BLaER1 (cell line): Measurements from ENCODE around the gene NAT16.
A peak's percentile ranks its signal among the peaks of the same experiment; 100 is the strongest.

ENCODE experiments used
- H3K27ac ChIP-seq: shearing (Covaris generic); formaldehyde crosslinking; 2 replicates; pipeline ENCODE4 v1.8.1; 2022
- H3K27me3 ChIP-seq: shearing (Covaris generic); formaldehyde crosslinking; 2 replicates; pipeline ENCODE4 v1.8.1; 2022
- H3K36me3 ChIP-seq: shearing (Covaris generic); formaldehyde crosslinking; 2 replicates; pipeline ENCODE4 v1.8.1; 2022
- H3K4me1 ChIP-seq: shearing (Covaris generic); formaldehyde crosslinking; 2 replicates; pipeline ENCODE4 v1.8.1; 2022
- H3K4me2 ChIP-seq: shearing (Covaris generic); formaldehyde crosslinking; 2 replicates; pipeline ENCODE4 v1.8.1; 2022
- H3K4me3 ChIP-seq: shearing (Covaris generic); formaldehyde crosslinking; 2 replicates; pipeline ENCODE4 v1.8.1; 2022
- H3K9ac ChIP-seq: shearing (Covaris generic); formaldehyde crosslinking; 2 replicates; pipeline ENCODE4 v1.8.1; 2022
- H3K9me3 ChIP-seq: shearing (Covaris generic); formaldehyde crosslinking; 2 replicates; pipeline ENCODE4 v1.8.1; 2022
- H4K20me1 ChIP-seq: shearing (Covaris generic); formaldehyde crosslinking; 2 replicates; pipeline ENCODE4 v1.8.1; 2022
- Cebpa-rat ChIP-seq: shearing (Covaris generic); IDR thresholded peaks from 2 replicates; pipeline ENCODE4 v1.8.1; 2022

Gene NAT16

GRCh38 chr7:101166909-101167644, 13.0 kb downstream of the NAT16 start:
- H3K4me1 ChIP-seq: peaks cover 87% of the 10 kb centered on the region
- peaks cover 63% of the 10 kb centered on the region for H4K20me1 ChIP-seq
- H3K27me3 ChIP-seq: peaks cover 80% of the 10 kb centered on the region
- H3K9ac ChIP-seq: no peak overlapping the region
- peaks cover under 1% of the 10 kb centered on the region; the same call in 1 of the 2 replicates for H3K9me3 ChIP-seq
- TF ChIP-seq Cebpa-rat: no peak
- H3K36me3 ChIP-seq: no peaks in the 10 kb centered on the region
- H3K4me2 ChIP-seq: peak overlapping the region; percentile 100
- no peak overlapping the region for H3K27ac ChIP-seq
- peak overlapping the region; percentile 49 for H3K4me3 ChIP-seq

DNA sequence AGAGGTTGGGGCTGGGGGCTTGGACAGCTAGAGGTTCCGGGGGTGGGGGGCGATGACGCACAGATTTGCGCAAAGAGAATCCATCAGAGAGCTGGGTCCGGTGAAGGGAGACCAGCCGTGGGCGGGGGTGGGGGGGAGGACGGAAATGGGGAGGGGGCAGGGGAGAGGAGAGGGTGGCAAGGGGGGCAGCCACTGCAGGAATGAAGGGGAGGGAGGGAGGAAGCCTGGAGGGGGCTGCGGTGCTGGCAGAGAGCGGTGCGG, 13.5 kb downstream of the NAT16 start:
- Histone ChIP-seq H3K4me2 (peak overlapping the region; percentile 100), H3K27me3 (peaks cover 75% of the 10 kb centered on the region), H3K9me3 (no peaks in the 10 kb centered on the region), H4K20me1 (peaks cover 63% of the 10 kb centered on the region), H3K27ac (no peak overlapping the region), H3K36me3 (no peaks in the 10 kb centered on the region), H3K4me1 (peaks cover 87% of the 10 kb centered on the region), H3K9ac (no peak overlapping the region), H3K4me3 (peak overlapping the region; percentile 49)
- no peak for TF ChIP-seq Cebpa-rat

- peaks cover 87% of the 10 kb centered on the region for H3K4me1 ChIP-seq
- peaks cover 62% of the 10 kb centered on the region for H4K20me1 ChIP-seq
- no peak overlapping the region for H3K9ac ChIP-seq
- H3K36me3 ChIP-seq: no peaks in the 10 kb centered on the region
- H3K27ac ChIP-seq: no peak overlapping the region
- H3K4me3 ChIP-seq: peak overlapping the region; percentile 71
- peak overlapping the region; percentile 100 for H3K4me2 ChIP-seq
- peaks cover 71% of the 10 kb centered on the region for H3K27me3 ChIP-seq
- no peaks in the 10 kb centered on the region for H3K9me3 ChIP-seq
- no peak for TF ChIP-seq Cebpa-rat
These were observed 14.0 kb downstream of the NAT16 start for GRCh38 chr7:101165958-101166647.

GRCh38 chr7:101165075-101165957, 14.8 kb downstream of the NAT16 start, which contains the start of gene VGF:
VGF (minus strand) TSS chr7:101165569; CDS start chr7:101164843, 726 bp downstream.
- Histone ChIP-seq H3K9ac (no peak within 1 kb of the TSS), H3K27me3 (peaks cover 63% of the 10 kb centered on the region), H3K4me3 (peak within 1 kb of the TSS; percentile 71), H3K4me2 (peak within 1 kb of the TSS; percentile 100), H3K27ac (no peak within 1 kb of the TSS), H4K20me1 (peaks cover 54% of the 10 kb centered on the region), H3K4me1 (peaks cover 86% of the 10 kb centered on the region), H3K9me3 (no peaks in the 10 kb centered on the region), H3K36me3 (peaks cover 1% of the 10 kb centered on the region; the same call in 1 of the 2 replicates)
- TF ChIP-seq Cebpa-rat: no peak

DNA sequence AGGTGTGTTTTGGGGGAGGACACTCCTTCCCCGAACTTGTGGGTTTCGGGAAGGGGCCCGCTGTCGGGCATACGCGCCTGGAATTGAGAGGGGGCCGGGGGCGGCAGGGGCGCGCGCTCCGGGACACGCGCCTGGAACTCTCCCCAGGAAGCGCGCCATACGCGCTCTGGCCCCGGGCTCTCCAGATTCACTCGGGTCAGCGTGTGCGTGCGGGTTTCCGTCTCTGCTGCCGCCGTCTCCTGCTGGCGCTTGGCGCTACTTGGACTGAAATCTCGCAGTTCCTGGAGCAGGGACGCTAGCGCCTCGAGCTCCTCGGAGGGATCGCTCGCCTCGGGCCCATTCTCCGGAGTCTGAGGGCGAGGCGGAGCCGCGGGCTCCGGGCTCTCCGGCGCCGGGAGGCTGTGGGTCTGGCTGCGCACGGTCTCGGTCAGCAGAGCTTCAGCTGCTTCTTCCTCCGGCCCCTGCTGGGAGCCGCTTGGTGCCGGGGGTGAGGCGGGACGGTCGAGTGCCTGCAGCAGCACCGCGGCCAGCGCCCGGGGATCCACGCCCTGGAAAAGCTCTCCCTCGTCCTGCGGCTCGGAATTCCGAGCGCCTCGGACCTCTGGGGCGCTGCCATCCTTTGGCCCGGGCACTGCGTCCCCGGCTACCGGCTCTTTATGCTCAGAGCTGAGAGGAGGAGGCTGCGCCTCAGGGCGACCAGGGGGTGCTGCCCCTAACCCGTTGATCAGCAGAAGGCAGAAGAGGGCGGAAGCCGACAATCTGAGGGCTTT, 15.8 kb downstream of the NAT16 start:
- Histone ChIP-seq H3K4me1 (peaks cover 82% of the 10 kb centered on the region), H3K4me2 (peak overlapping the region; percentile 100), H4K20me1 (peaks cover 47% of the 10 kb centered on the region), H3K27me3 (peaks cover 52% of the 10 kb centered on the region), H3K9ac (peak overlapping the region; percentile 79), H3K27ac (peak overlapping the region; percentile 75; the same call in 1 of the 2 replicates), H3K36me3 (peaks cover 12% of the 10 kb centered on the region), H3K4me3 (peak overlapping the region; percentile 71), H3K9me3 (no peaks in the 10 kb centered on the region)
- no peak for TF ChIP-seq Cebpa-rat

DNA sequence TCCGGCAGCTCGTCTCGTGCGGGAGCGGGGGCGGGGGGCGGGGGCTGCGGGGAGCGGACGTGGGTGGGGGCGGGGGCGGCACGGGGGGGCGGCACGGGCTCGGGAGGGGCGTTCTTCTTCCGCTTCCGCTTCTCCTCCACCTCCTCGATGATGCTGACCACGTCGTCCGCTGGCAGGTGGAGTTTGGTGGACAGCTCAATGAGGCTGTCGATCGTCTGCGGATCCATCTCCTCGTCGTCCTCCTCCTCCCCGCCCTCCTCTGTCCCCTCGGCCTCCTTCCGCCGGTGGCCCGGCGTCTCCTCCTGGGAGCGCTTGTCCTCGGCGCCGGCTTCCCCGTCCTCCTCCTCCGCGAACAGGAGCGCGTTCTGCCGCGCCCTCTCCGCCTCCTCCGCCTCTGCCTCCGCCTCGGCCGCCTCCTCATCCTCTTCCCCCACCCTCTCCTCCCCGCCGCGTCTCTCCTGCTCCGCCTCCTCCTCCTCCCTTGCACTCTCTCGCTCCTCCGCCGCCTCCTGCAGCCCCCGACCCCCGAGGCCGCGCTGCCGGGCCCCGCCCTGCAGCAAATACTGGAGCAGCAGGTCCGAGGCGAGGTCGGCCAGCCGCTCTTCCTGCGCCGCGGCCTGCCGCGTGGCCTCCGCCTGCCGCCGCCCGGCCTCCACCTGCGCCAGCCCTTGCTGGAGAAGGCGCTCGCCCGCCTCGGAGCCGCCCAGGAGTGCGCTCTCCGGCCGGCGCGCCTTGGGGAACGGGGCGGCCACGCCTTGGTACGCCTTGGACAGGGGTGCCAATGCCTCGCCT, 16.6 kb downstream of the NAT16 start:
- TF ChIP-seq Cebpa-rat: no peak
- peak overlapping the region; percentile 86 for H3K27ac ChIP-seq
- H3K9me3 ChIP-seq: no peaks in the 10 kb centered on the region
- H4K20me1 ChIP-seq: peaks cover 40% of the 10 kb centered on the region
- peak overlapping the region; percentile 79 for H3K9ac ChIP-seq
- H3K27me3 ChIP-seq: peaks cover 44% of the 10 kb centered on the region
- peaks cover 20% of the 10 kb centered on the region for H3K36me3 ChIP-seq
- H3K4me1 ChIP-seq: peaks cover 76% of the 10 kb centered on the region
- peak overlapping the region; percentile 71 for H3K4me3 ChIP-seq
- peak overlapping the region; percentile 100 for H3K4me2 ChIP-seq

DNA sequence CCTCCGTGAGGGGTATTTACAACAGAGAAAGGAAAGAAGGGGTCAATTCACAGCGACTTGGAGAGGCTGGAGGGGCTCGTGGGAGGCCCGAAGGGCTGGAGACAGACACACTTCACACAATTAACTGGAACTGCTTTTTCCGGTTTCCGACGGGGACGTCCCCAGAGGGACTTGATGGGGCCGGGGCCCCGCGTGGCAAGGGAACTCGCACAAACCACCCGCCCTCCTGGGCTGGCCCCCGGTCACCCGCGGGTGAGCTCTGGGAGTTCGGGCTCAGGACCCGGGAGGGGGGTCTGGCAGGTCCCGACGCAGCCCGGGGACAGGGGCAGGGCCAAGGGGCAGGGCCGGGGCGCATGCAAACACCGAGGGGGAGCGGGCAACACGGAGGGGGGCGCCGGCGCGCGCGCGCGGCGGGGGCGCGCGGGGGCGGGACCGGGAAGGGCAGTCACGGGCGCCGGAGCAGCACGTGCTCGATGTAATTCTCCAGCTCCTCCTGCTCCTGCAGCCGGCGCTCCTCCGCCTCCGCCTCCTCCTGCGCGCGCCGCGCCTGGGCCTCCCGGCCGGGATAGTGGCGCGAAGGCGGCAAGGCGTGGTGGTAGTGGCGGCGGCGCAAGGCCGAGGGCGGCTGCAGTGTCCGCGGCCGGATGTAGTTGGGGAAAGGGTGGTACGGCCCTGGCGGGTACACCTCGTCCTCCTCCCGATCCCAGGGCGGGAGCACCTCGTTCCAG, 17.4 kb downstream of the NAT16 start:
- H3K36me3 ChIP-seq: peaks cover 27% of the 10 kb centered on the region
- TF ChIP-seq Cebpa-rat: no peak
- H3K4me3 ChIP-seq: peak overlapping the region; percentile 71
- peak overlapping the region; percentile 79 for H3K9ac ChIP-seq
- H3K27me3 ChIP-seq: peaks cover 37% of the 10 kb centered on the region
- no peaks in the 10 kb centered on the region for H3K9me3 ChIP-seq
- peak overlapping the region; percentile 86 for H3K27ac ChIP-seq
- peak overlapping the region; percentile 100 for H3K4me2 ChIP-seq
- peaks cover 33% of the 10 kb centered on the region for H4K20me1 ChIP-seq
- H3K4me1 ChIP-seq: peaks cover 68% of the 10 kb centered on the region
